Tibial nerve (tissue), 4 donors: ENCODE measurements around the gene INSYN1. TPM values are rescaled to one million over a fixed set of nuclear protein-coding genes. Genes with fewer than 3 reads are reported as not detected.
A peak's percentile ranks its signal among the peaks of the same experiment; 100 is the strongest.

Source experiments
- DNase-seq, 2 donors: peaks; one replicate each; pipeline ENCODE4 v3.0.0-alpha.2; 2019; ENCODE audit warnings: low spot score in 2 of 2
- H3K27ac ChIP-seq, 4 donors: fragments of 200-600 bp; sonication (generic) in 3 of 4; one replicate each; pipeline ENCODE4 v1.5.1; 2017 to 2019; ENCODE audit warnings: mild to moderate bottlenecking in 1 of 4
- H3K27me3 ChIP-seq, 2 donors: fragments of 200-600 bp; sonication (generic) in 1 of 2; one replicate each; pipeline versions ENCODE4 v1.5.1 to v1.6.0; 2017 to 2019
- H3K36me3 ChIP-seq, 3 donors: fragments of 200-600 bp; sonication (generic); one replicate each; pipeline ENCODE4 v1.5.1; 2018 to 2019
- H3K4me1 ChIP-seq, 4 donors: fragments of 200-600 bp; sonication (generic) in 3 of 4; one replicate each; pipeline ENCODE4 v1.5.1; 2017 to 2019
- H3K4me3 ChIP-seq, 4 donors: fragments of 200-600 bp; sonication (generic) in 3 of 4; one replicate each; pipeline ENCODE4 v1.5.1; 2017 to 2019; ENCODE audit warnings: mild to moderate bottlenecking in 1 of 4, moderate library complexity in 1 of 4
- H3K9me3 ChIP-seq, 4 donors: fragments of 200-600 bp; sonication (generic) in 3 of 4; one replicate each; pipeline ENCODE4 v1.5.1; 2017 to 2019
- EP300 ChIP-seq, 2 donors: sonication (generic); formaldehyde crosslinking; IDR thresholded peaks; one replicate each; pipeline ENCODE4 v1.6.1; 2017; ENCODE audit warnings: antibody characterized with exemption in 2 of 2, mild to moderate bottlenecking in 1 of 2
- POLR2A ChIP-seq, 2 donors: fragments of 450-650 bp; IDR thresholded peaks; one replicate each; pipeline ENCODE4 v1.6.1; 2017; ENCODE audit warnings: antibody characterized with exemption in 2 of 2, mild to moderate bottlenecking in 2 of 2, moderate library complexity in 2 of 2
- WGBS, 2 donors: methylation state at CpG; one replicate each; pipeline ENCODE4 v1.1.5; 2018; 5-methylcytosine and 5-hydroxymethylcytosine counted together
- total RNA-seq, 4 donors: library from RNA; depleted of rRNA; stranded (reverse); fragments of >200 nt; gene quantifications; one replicate each; pipeline ENCODE4 v1.1.0, GENCODE V29; 2016
- TF ChIP-seq, protein P1 (sequence below), 5 experiments: fragments of 200-600 bp in 3 of 5; fragments of 450-650 bp in 2 of 5; sonication (generic) in 3 of 5; IDR thresholded peaks; one replicate each; pipeline ENCODE4 v1.5.1; 2016 to 2019; ENCODE audit warnings: antibody characterized with exemption in 5 of 5, mild to moderate bottlenecking in 3 of 5, moderate library complexity in 2 of 5

The INSYN1 gene
- total RNA-seq, 4 donors from 2014 or later = 2.8 to 10.9 (median 6.7) TPM

DNA sequence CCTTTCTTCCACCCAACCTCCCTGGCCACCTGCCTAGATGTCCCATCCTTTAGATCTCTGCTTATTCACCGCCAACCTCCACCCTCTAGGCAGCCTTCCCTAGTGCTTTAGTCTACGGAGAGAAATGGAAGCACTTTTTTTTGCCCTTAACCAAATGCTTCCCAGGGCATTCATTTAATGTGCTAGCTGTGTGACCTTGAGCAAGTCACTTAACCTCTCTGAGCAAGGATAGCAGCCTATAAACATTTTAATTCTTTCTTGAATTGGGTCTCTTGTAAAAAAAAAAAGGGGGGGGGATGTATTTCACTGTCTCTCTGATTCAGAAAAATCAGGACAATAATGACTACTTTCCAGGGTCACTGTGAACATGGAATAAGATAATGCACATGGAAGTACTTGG lies 3.2 kb upstream of the INSYN1 start:
- H3K4me3 ChIP-seq = no peak overlapping the region
- no peak overlapping the region for H3K27ac ChIP-seq
- peaks cover 0 to 16% (median 8%) of the 10 kb centered on the region in 4 donors for H3K4me1 ChIP-seq
- DNase-seq = no peak
- H3K27me3 ChIP-seq = peaks cover 0 to 43% of the 10 kb centered on the region in 2 donors
- TF ChIP-seq, protein P1, sequence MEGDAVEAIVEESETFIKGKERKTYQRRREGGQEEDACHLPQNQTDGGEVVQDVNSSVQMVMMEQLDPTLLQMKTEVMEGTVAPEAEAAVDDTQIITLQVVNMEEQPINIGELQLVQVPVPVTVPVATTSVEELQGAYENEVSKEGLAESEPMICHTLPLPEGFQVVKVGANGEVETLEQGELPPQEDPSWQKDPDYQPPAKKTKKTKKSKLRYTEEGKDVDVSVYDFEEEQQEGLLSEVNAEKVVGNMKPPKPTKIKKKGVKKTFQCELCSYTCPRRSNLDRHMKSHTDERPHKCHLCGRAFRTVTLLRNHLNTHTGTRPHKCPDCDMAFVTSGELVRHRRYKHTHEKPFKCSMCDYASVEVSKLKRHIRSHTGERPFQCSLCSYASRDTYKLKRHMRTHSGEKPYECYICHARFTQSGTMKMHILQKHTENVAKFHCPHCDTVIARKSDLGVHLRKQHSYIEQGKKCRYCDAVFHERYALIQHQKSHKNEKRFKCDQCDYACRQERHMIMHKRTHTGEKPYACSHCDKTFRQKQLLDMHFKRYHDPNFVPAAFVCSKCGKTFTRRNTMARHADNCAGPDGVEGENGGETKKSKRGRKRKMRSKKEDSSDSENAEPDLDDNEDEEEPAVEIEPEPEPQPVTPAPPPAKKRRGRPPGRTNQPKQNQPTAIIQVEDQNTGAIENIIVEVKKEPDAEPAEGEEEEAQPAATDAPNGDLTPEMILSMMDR (IDR thresholded peaks at IDR 0.05) = no peak
- TF ChIP-seq EP300 (IDR thresholded peaks at IDR 0.05) (no peak), POLR2A (IDR thresholded peaks at IDR 0.05) (no peak)
- no peaks in the 10 kb centered on the region for H3K9me3 ChIP-seq
- H3K36me3 ChIP-seq = no peaks in the 10 kb centered on the region
- WGBS, 2 donors = 76 to 82% methylated on average over 2 of the region's 2 CpGs

DNA sequence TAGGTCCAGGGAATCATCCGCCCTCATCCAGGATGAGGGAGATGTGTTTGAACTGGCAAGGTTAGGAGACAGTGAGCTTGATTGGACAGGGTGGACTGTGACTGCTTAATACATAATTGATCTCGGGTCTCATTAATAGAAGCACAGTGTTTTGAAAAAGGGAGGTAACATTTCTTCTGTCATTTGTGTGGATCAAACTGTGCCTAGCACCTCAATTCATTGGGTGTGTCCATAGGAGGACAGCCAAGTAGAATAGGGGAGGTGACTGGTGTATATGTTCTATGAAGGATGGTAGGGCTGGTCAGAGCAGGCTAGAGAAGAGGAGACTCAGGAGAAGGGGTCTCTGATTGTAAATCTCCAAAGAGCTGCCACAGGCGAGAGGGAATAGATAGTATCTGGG lies 2.8 kb upstream of the INSYN1 start:
- Histone ChIP-seq H3K4me3 (no peak overlapping the region), H3K36me3 (no peaks in the 10 kb centered on the region), H3K27ac (no peak overlapping the region), H3K27me3 (peaks cover 0 to 48% of the 10 kb centered on the region in 2 donors), H3K9me3 (no peaks in the 10 kb centered on the region), H3K4me1 (peaks cover 0 to 20% (median 8%) of the 10 kb centered on the region in 4 donors)
- TF ChIP-seq, protein P1 (IDR thresholded peaks at IDR 0.05) = no peak
- no peak for TF ChIP-seq EP300 (IDR thresholded peaks at IDR 0.05)
- TF ChIP-seq POLR2A (IDR thresholded peaks at IDR 0.05) = no peak
- no peak for DNase-seq
- 88 to 89% methylated on average over 3 of the region's 3 CpGs for WGBS, 2 donors

DNA sequence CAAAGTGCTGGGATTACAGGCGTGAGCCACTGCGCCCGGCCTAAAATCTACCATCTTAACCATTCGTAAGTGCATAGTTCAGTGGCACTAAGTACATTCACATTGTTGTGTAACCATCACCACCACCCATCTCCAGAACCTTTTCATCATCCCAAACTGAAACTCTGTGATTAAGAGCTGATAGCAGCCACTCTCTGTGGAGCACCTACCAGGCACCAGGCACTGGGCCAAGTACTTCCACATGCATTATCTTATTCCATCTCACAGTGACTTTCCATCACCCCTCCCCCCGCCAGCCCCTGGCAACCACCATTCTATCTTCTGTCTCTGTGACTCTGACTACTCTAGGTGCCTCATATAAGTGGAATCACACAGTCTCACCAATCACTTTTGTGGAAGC lies 2.3 kb upstream of the INSYN1 start:
- no peak for TF ChIP-seq POLR2A (IDR thresholded peaks at IDR 0.05)
- no peak for TF ChIP-seq EP300 (IDR thresholded peaks at IDR 0.05)
- TF ChIP-seq, protein P1 (IDR thresholded peaks at IDR 0.05) = no peak
- Histone ChIP-seq H3K9me3 (no peaks in the 10 kb centered on the region), H3K4me1 (peaks cover 0 to 21% (median 8%) of the 10 kb centered on the region in 4 donors), H3K4me3 (no peak overlapping the region), H3K36me3 (no peaks in the 10 kb centered on the region), H3K27ac (no peak overlapping the region), H3K27me3 (peaks cover 0 to 52% of the 10 kb centered on the region in 2 donors)
- no peak for DNase-seq
- WGBS, 2 donors = 93 to 97% methylated on average over 5 of the region's 5 CpGs

DNA sequence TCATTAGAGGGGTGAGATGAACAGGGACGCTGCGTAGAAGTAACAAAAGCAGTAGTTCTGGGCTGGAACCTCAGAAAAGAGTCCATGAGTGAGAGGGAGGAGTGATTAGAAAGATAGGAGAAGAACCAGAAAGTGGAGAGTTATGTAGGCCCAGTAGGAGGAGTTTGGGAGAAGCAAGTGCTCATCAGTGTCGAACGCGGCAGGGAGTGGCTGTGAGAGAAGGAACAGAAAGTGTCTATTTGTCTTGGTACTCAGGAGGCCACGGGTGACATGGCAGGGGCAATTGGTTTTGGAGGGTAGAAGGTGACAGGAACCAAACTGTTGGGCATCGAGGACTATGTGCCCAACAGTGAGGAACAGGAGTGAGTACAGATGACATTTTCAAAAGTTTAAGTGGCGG lies 1.3 kb upstream of the INSYN1 start:
- Histone ChIP-seq H3K9me3 (no peaks in the 10 kb centered on the region), H3K27me3 (peaks cover 0 to 44% of the 10 kb centered on the region in 2 donors), H3K36me3 (no peaks in the 10 kb centered on the region), H3K4me1 (peaks cover 0 to 21% (median 8%) of the 10 kb centered on the region in 4 donors), H3K27ac (no peak overlapping the region), H3K4me3 (no peak overlapping the region)
- 58 to 67% methylated on average over 8 of the region's 8 CpGs for WGBS, 2 donors
- no peak for DNase-seq
- TF ChIP-seq POLR2A (IDR thresholded peaks at IDR 0.05) (no peak), EP300 (IDR thresholded peaks at IDR 0.05) (no peak)
- TF ChIP-seq, protein P1 (IDR thresholded peaks at IDR 0.05) = no peak

DNA sequence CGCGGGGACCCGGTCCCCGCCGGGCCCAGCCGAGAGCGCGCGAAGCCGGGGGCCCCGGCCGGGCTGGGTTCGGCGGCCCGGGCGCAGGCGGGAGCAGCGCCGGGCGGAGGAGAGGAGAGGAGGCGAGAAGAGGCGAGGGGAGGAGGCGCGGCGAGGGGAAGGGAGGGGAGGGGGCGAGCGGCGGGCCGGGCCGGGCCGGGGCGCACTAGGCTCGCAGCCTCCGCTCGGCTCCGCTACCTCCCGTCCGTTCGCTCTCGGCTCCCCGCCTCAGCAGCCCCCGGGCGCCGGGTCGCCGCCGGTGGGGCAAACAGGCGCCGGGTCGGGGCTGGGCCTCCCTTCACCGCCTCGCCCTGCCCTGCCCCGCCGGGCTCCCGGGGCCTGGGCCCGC lies 351 bp downstream of the INSYN1 start:
- TF ChIP-seq, protein P1 (IDR thresholded peaks at IDR 0.05) = no peak
- TF ChIP-seq POLR2A (IDR thresholded peaks at IDR 0.05) (no peak), EP300 (IDR thresholded peaks at IDR 0.05) (no peak)
- no peaks in the 10 kb centered on the region for H3K36me3 ChIP-seq
- H3K27ac ChIP-seq = peak overlapping the region in 1 of 4 donors; percentile 62
- 0 to 1% methylated on average over 21 of the region's 56 CpGs for WGBS, 2 donors
- H3K27me3 ChIP-seq = peaks cover 0 to 37% of the 10 kb centered on the region in 2 donors
- no peak for DNase-seq
- peak overlapping the region; percentile 40 to 61 (median 50) for H3K4me3 ChIP-seq
- H3K9me3 ChIP-seq = no peaks in the 10 kb centered on the region
- H3K4me1 ChIP-seq = peaks cover 0 to 21% (median 8%) of the 10 kb centered on the region in 4 donors
